Activated naive CD4-positive, alpha-beta T cell treated with anti-CD3 and anti-CD28 coated beads, Interleukin-2, amount 50 U/mL, for 72 hours (primary cell): ENCODE data around the gene XIRP2. TPM values are rescaled to one million over a fixed set of nuclear protein-coding genes. Genes with fewer than 3 reads are reported as not detected.
"Not testable (repeated sequence)": the region's sequence is repeated elsewhere in the genome, so short reads cannot be mapped to it uniquely, and the experiment has no call there.

Experiments used
- ATAC-seq, 2 donors: fragments of 150-1000 bp; cut with Tn5 transposase; 2 replicates each; pipeline ENCODE4 v1.10.0; 2021; ENCODE audit warnings: mild to moderate bottlenecking in 2 of 2, moderate library complexity in 2 of 2
- DNase-seq, 2 donors: peaks; one replicate each; pipeline ENCODE4 v3.0.0; 2021 to 2022; ENCODE audit warnings: low spot score in 2 of 2
- H3K27ac Mint-ChIP-seq, 2 donors: one replicate each; pipeline ENCODE4 v1.8.0; 2022; ENCODE audit warnings: mild to moderate bottlenecking in 2 of 2, mixed read lengths in 2 of 2
- H3K36me3 Mint-ChIP-seq, 2 donors: one replicate each; pipeline ENCODE4 v1.8.0; 2022; ENCODE audit warnings: mixed read lengths in 2 of 2
- H3K9me3 Mint-ChIP-seq, 2 donors: one replicate each; pipeline ENCODE4 v1.8.0; 2022; ENCODE audit warnings: mixed read lengths in 2 of 2
- total RNA-seq, 2 donors: library from RNA; stranded (reverse); gene quantifications; one replicate each; pipeline ENCODE4 v1.2.3, GENCODE V29; 2022

Gene XIRP2
- total RNA-seq, 2 donors from 2014 or later, result not detected

- peaks cover 0 to 5% of the 10 kb centered on the region in 2 donors for H3K9me3 Mint-ChIP-seq
- no peaks in the 10 kb centered on the region for H3K36me3 Mint-ChIP-seq
- no peak overlapping the region for H3K27ac Mint-ChIP-seq
- ATAC-seq (no peak), DNase-seq (no peak)
Measured at GRCh38 chr2:166994588-166995336, 106.5 kb downstream of the XIRP2 start.

- ATAC-seq (no peak), DNase-seq (no peak)
- H3K36me3 Mint-ChIP-seq, result no peaks in the 10 kb centered on the region
- no peak overlapping the region for H3K27ac Mint-ChIP-seq
- peaks cover 0 to 5% of the 10 kb centered on the region in 2 donors for H3K9me3 Mint-ChIP-seq
Measured at GRCh38 chr2:166996465-166996864, 108.2 kb downstream of the XIRP2 start.

- DNase-seq, result no peak
- no peak overlapping the region for H3K27ac Mint-ChIP-seq
- H3K36me3 Mint-ChIP-seq, result no peaks in the 10 kb centered on the region
- no peaks in the 10 kb centered on the region for H3K9me3 Mint-ChIP-seq
- no peak for ATAC-seq
Measured at GRCh38 chr2:167001165-167001564, 112.9 kb downstream of the XIRP2 start.

- no peaks in the 10 kb centered on the region for H3K9me3 Mint-ChIP-seq
- no peak for ATAC-seq
Measured at GRCh38 chr2:167005096-167005495, 116.8 kb downstream of the XIRP2 start.

GRCh38 chr2:167013227-167013626 is 124.9 kb downstream of the XIRP2 start:
- H3K36me3 Mint-ChIP-seq, result peaks cover 0 to 5% of the 10 kb centered on the region in 2 donors
- H3K9me3 Mint-ChIP-seq, result no peaks in the 10 kb centered on the region
- DNase-seq, result no peak
- H3K27ac Mint-ChIP-seq, result no peak overlapping the region
- ATAC-seq, result no peak

More at GRCh38 chr2:167005096-167005495, 116.8 kb downstream of the XIRP2 start:
- Mint-ChIP-seq H3K27ac (no peak overlapping the region), H3K36me3 (no peaks in the 10 kb centered on the region)
- no peak for DNase-seq

GRCh38 chr2:167015806-167016205 is 127.5 kb downstream of the XIRP2 start:
- no peak overlapping the region for H3K27ac Mint-ChIP-seq
- H3K36me3 Mint-ChIP-seq, result peaks cover 0 to 5% of the 10 kb centered on the region in 2 donors
- DNase-seq (no peak), ATAC-seq (no peak)
- H3K9me3 Mint-ChIP-seq, result peaks cover 0 to 4% of the 10 kb centered on the region in 2 donors

- no peak for DNase-seq
- Mint-ChIP-seq H3K36me3 (peaks cover 0 to 3% of the 10 kb centered on the region in 2 donors), H3K9me3 (peaks cover 0 to 4% of the 10 kb centered on the region in 2 donors), H3K27ac (no peak overlapping the region)
- no peak for ATAC-seq
Measured at GRCh38 chr2:167017021-167017420, 128.7 kb downstream of the XIRP2 start.

- Mint-ChIP-seq H3K27ac (no peak overlapping the region), H3K9me3 (peaks cover 0 to 4% of the 10 kb centered on the region in 2 donors), H3K36me3 (no peaks in the 10 kb centered on the region)
- DNase-seq (no peak), ATAC-seq (no peak)
Measured at GRCh38 chr2:167018590-167018989, 130.3 kb downstream of the XIRP2 start.

GRCh38 chr2:167028503-167028902 is 140.2 kb downstream of the XIRP2 start:
- no peak overlapping the region for H3K27ac Mint-ChIP-seq
- peaks cover 0 to 26% of the 10 kb centered on the region in 2 donors for H3K36me3 Mint-ChIP-seq
- DNase-seq, result no peak
- peaks cover 23 to 28% of the 10 kb centered on the region in 2 donors for H3K9me3 Mint-ChIP-seq
- ATAC-seq, result no peak

- H3K36me3 Mint-ChIP-seq, result peaks cover 5 to 27% of the 10 kb centered on the region in 2 donors
- not testable (repeated sequence) for H3K27ac Mint-ChIP-seq, DNase-seq, ATAC-seq
- H3K9me3 Mint-ChIP-seq, result peaks cover 24 to 29% of the 10 kb centered on the region in 2 donors
Measured at GRCh38 chr2:167034976-167035375, 146.7 kb downstream of the XIRP2 start.

- Mint-ChIP-seq H3K9me3 (no peaks in the 10 kb centered on the region), H3K36me3 (no peaks in the 10 kb centered on the region), H3K27ac (no peak overlapping the region)
- ATAC-seq (no peak), DNase-seq (no peak)
Measured at GRCh38 chr2:167048829-167049228, 160.5 kb downstream of the XIRP2 start.

- no peak overlapping the region for H3K27ac Mint-ChIP-seq
- no peaks in the 10 kb centered on the region for H3K9me3 Mint-ChIP-seq
- DNase-seq (no peak), ATAC-seq (no peak)
- no peaks in the 10 kb centered on the region for H3K36me3 Mint-ChIP-seq
Measured at GRCh38 chr2:167049659-167050058, 161.4 kb downstream of the XIRP2 start.

GRCh38 chr2:167052825-167053224 is 164.5 kb downstream of the XIRP2 start:
- no peaks in the 10 kb centered on the region for H3K9me3 Mint-ChIP-seq
- no peaks in the 10 kb centered on the region for H3K36me3 Mint-ChIP-seq
- no peak for DNase-seq
- H3K27ac Mint-ChIP-seq, result no peak overlapping the region
- ATAC-seq, result no peak

GRCh38 chr2:167054881-167055280 is 166.6 kb downstream of the XIRP2 start:
- no peak for DNase-seq
- H3K9me3 Mint-ChIP-seq, result peaks cover 0 to 4% of the 10 kb centered on the region in 2 donors
- no peaks in the 10 kb centered on the region for H3K36me3 Mint-ChIP-seq
- ATAC-seq, result no peak
- no peak overlapping the region for H3K27ac Mint-ChIP-seq

- Mint-ChIP-seq H3K9me3 (peaks cover 0 to 4% of the 10 kb centered on the region in 2 donors), H3K27ac (no peak overlapping the region), H3K36me3 (no peaks in the 10 kb centered on the region)
- DNase-seq (no peak), ATAC-seq (no peak)
Measured at GRCh38 chr2:167057446-167057845, 169.2 kb downstream of the XIRP2 start.

GRCh38 chr2:167059173-167059572 is 170.9 kb downstream of the XIRP2 start:
- Mint-ChIP-seq H3K9me3 (peaks cover 0 to 4% of the 10 kb centered on the region in 2 donors), H3K36me3 (no peaks in the 10 kb centered on the region)
- DNase-seq, result no peak

GRCh38 chr2:167069855-167070254 is 181.6 kb downstream of the XIRP2 start:
- no peak for ATAC-seq
- H3K27ac Mint-ChIP-seq, result no peak overlapping the region
- peaks cover 0 to under 1% of the 10 kb centered on the region in 2 donors for H3K9me3 Mint-ChIP-seq
- no peaks in the 10 kb centered on the region for H3K36me3 Mint-ChIP-seq
- no peak for DNase-seq

More at GRCh38 chr2:167059173-167059572, 170.9 kb downstream of the XIRP2 start:
- ATAC-seq, result no peak
- H3K27ac Mint-ChIP-seq, result no peak overlapping the region

- not testable (repeated sequence) for H3K27ac Mint-ChIP-seq, ATAC-seq, H3K36me3 Mint-ChIP-seq, H3K9me3 Mint-ChIP-seq, DNase-seq
Measured at GRCh38 chr2:167075708-167076107, 187.4 kb downstream of the XIRP2 start.
